Activated naive CD8-positive, alpha-beta T cell treated with anti-CD3 and anti-CD28 coated beads, Interleukin-2, amount 50 U/mL, for 24 hours (primary cell): ENCODE results near the gene FAM185A.
"Not testable (repeated sequence)": the region's sequence is repeated elsewhere in the genome, so short reads cannot be mapped to it uniquely, and the experiment has no call there.

Source experiments
- ATAC-seq: fragments of 150-1000 bp; cut with Tn5 transposase; one replicate; pipeline ENCODE4 v1.10.0; 2021
- DNase-seq: peaks from one replicate; pipeline ENCODE4 v3.0.0; 2021
- H3K27ac Mint-ChIP-seq: one replicate; pipeline ENCODE4 v1.8.0; 2021; ENCODE audit warnings: mild to moderate bottlenecking, mixed read lengths
- H3K27me3 Mint-ChIP-seq: one replicate; pipeline ENCODE4 v1.8.0; 2021; ENCODE audit warnings: mixed read lengths
- H3K36me3 Mint-ChIP-seq: one replicate; pipeline ENCODE4 v1.8.0; 2021; ENCODE audit warnings: low read depth, mixed read lengths
- H3K4me1 Mint-ChIP-seq: one replicate; pipeline ENCODE4 v1.8.0; 2021; ENCODE audit warnings: mixed read lengths
- H3K4me3 Mint-ChIP-seq: one replicate; pipeline ENCODE4 v1.8.0; 2021; ENCODE audit warnings: mild to moderate bottlenecking, moderate library complexity, mixed read lengths
- H3K9me3 Mint-ChIP-seq: one replicate; pipeline ENCODE4 v1.8.0; 2021; ENCODE audit warnings: mixed read lengths

Gene FAM185A

DNA sequence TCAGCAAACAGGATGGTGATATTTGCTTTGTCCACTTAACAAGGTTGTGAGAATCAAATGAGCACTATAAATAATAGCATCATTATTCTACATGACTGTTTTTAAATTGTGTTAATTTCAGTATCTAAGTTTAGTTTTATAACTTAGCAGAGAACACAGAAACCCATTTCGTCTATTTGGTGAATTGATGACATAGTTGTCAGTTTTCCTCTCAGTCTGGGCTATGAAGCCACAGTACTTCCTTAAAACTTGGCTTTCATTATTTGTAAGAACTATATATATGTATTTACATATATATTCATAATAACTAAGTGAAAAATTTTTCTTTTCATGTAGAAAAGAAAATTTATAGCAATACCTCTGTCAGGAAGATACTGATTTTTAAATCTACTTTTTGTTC lies 11.1 kb downstream of the FAM185A start:
- not testable (repeated sequence) for H3K4me3 Mint-ChIP-seq, H3K27ac Mint-ChIP-seq

DNA sequence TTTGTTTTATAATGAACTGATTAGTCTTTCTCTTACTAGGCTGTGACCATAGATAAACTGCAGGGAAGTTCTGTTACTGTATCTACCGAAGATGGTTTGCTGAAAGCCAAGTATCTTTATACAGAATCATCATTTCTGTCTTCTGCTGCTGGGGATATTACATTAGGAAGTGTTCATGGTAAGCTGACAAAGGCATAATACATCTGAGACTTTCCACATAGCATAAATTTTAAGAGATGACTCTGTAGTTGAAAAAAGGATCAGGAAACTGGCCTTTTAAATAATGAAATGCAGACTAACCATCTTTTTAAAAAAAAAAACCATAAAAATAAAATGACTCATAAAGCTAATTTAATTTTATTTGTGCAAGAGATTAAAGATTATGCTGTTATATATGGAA lies 12.4 kb downstream of the FAM185A start:
- DNase-seq, H3K4me3 Mint-ChIP-seq, H3K27me3 Mint-ChIP-seq, H3K36me3 Mint-ChIP-seq, H3K9me3 Mint-ChIP-seq, H3K27ac Mint-ChIP-seq, ATAC-seq, H3K4me1 Mint-ChIP-seq: not testable (repeated sequence)

More for the DNA sequence above, 11.1 kb downstream of the FAM185A start:
- ATAC-seq, H3K27me3 Mint-ChIP-seq, H3K4me1 Mint-ChIP-seq, DNase-seq, H3K36me3 Mint-ChIP-seq, H3K9me3 Mint-ChIP-seq: not testable (repeated sequence)

DNA sequence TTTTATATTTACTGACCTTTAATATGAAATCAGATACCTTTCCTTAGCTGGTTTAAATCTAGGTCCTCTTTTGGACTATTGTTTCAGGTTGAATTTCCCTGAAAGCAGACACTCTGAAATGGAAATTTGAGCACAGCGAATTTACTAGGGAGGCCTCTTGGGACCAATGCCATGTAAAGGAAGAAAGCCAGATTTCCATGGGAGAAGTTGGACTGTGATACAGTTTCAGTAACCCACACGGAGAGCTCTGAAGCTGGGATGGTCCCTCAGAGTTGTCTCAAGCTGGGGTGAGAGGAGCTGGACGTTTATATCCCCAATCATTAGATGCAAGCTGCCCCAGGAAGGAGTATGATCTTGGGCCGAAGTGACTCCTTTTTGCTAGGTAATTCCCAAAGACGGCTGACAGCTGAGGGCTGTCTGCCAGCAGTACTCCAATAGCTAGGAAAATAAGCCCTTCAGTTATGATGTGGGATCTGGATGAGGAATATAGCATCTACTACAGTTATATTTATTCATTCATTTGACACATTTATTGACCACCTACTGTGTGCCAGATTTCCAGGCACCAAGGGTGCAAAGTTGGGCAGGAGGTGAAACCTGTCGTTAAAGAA lies 14.6 kb downstream of the FAM185A start:
- not testable (repeated sequence) for DNase-seq, H3K27me3 Mint-ChIP-seq, ATAC-seq, H3K4me3 Mint-ChIP-seq, H3K27ac Mint-ChIP-seq, H3K4me1 Mint-ChIP-seq, H3K9me3 Mint-ChIP-seq, H3K36me3 Mint-ChIP-seq

GRCh38 chr7:102769657-102770192 lies 20.9 kb downstream of the FAM185A start:
- not testable (repeated sequence) for H3K27me3 Mint-ChIP-seq, H3K36me3 Mint-ChIP-seq, H3K4me3 Mint-ChIP-seq, H3K27ac Mint-ChIP-seq, DNase-seq, H3K4me1 Mint-ChIP-seq, H3K9me3 Mint-ChIP-seq
- ATAC-seq = peak; percentile 78

- H3K9me3 Mint-ChIP-seq, DNase-seq, ATAC-seq, H3K4me1 Mint-ChIP-seq, H3K36me3 Mint-ChIP-seq, H3K4me3 Mint-ChIP-seq, H3K27me3 Mint-ChIP-seq, H3K27ac Mint-ChIP-seq: not testable (repeated sequence)
Measured at GRCh38 chr7:102770467-102770866, 21.7 kb downstream of the FAM185A start.

DNA sequence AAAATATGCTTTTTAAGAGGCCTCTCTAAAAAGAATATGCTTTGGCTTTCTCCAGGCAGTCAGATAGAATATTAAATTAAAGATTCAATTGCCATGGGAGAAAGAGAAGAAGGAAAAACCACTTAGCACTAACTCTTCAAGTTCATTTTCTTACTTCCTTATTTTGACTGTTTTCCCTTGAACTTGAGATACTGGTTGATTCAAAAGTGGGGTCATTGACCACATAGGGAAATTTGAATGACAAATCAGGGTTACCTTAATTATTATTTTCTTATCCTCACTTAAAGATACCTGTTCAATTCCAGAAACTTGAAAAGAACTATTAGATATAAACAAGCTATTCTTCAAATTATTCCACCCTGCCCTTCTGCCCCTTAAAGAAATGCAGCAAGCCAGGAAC lies 27.4 kb downstream of the FAM185A start:
- not testable (repeated sequence) for ATAC-seq, H3K4me1 Mint-ChIP-seq, H3K27ac Mint-ChIP-seq, H3K27me3 Mint-ChIP-seq, H3K4me3 Mint-ChIP-seq, H3K9me3 Mint-ChIP-seq, DNase-seq
- H3K36me3 Mint-ChIP-seq = peaks cover 12% of the 10 kb centered on the region

DNA sequence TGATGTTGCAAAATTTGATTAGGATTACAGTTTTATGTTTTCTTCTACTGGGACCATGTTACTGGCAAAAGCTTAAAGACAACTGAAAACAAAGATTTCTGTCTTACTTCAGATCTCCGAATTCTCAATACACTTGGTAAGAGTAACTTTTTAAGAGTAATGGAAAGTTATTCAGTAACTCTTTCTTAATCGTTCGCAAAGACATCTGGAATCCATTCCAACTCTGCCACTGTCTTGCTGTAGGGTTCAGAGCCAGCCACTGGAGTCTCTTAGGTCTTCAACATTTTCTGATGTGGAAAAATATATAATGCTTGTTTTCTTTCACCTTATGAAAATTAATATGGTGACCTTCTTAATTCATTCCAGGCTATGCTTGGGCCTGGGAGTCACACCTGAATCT lies 29.9 kb downstream of the FAM185A start:
- H3K27ac Mint-ChIP-seq, DNase-seq, H3K27me3 Mint-ChIP-seq, H3K9me3 Mint-ChIP-seq, H3K4me1 Mint-ChIP-seq, H3K4me3 Mint-ChIP-seq, ATAC-seq: not testable (repeated sequence)
- H3K36me3 Mint-ChIP-seq = peaks cover 15% of the 10 kb centered on the region

GRCh38 chr7:102780926-102781325 lies 32.1 kb downstream of the FAM185A start:
- not testable (repeated sequence) for H3K27ac Mint-ChIP-seq, ATAC-seq, H3K9me3 Mint-ChIP-seq, H3K4me3 Mint-ChIP-seq, H3K4me1 Mint-ChIP-seq, DNase-seq, H3K27me3 Mint-ChIP-seq
- peaks cover 15% of the 10 kb centered on the region for H3K36me3 Mint-ChIP-seq

- not testable (repeated sequence) for H3K4me1 Mint-ChIP-seq, H3K9me3 Mint-ChIP-seq, H3K36me3 Mint-ChIP-seq, H3K27me3 Mint-ChIP-seq, ATAC-seq, H3K27ac Mint-ChIP-seq, H3K4me3 Mint-ChIP-seq, DNase-seq
Measured at GRCh38 chr7:102788770-102789169, 40.0 kb downstream of the FAM185A start.

- H3K4me3 Mint-ChIP-seq, H3K9me3 Mint-ChIP-seq, ATAC-seq, H3K27ac Mint-ChIP-seq, H3K4me1 Mint-ChIP-seq, H3K27me3 Mint-ChIP-seq, DNase-seq: not testable (repeated sequence)
- H3K36me3 Mint-ChIP-seq = peaks cover 17% of the 10 kb centered on the region
Measured at GRCh38 chr7:102790364-102791100, 41.7 kb downstream of the FAM185A start.

DNA sequence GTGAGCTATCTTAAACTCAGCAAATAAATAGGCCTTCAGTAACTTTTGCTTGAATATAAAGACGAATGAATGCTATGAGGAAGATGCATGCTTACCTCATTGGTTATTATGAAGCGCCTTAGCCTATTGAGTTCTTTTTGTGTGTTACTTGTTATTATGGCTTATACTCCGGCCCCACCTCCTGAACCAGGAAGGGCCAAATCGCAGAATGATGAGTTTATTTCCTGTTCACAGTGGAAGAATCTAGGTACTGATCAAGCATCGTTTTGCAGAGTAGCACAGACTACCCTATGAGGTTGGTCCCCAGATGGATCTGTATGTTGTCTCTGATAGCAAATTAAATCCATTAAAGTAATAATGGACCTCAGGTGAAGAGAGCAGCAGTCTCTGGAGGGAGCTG lies 42.6 kb downstream of the FAM185A start:
- peaks cover 21% of the 10 kb centered on the region for H3K36me3 Mint-ChIP-seq
- not testable (repeated sequence) for H3K27ac Mint-ChIP-seq

DNA sequence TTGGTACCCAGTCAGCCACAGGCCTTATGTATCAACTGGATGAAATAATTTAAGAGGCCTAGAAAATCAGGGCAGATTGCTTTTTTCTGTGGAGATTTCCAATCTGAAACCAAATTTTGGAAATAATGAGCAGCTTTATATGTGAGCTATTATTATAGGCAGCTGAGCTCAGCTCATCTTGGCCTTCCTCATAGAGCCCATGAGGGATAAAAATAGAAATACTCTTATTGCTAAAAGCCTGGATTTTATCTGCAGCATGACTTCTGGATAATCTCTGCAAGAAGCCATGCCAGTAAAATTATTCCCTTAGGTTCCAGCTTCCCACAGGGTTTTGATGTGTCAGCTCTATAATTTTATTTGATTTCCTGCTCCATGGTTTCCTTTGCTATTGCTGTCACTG lies 43.0 kb downstream of the FAM185A start:
- H3K9me3 Mint-ChIP-seq, H3K4me1 Mint-ChIP-seq, DNase-seq, ATAC-seq, H3K27ac Mint-ChIP-seq, H3K27me3 Mint-ChIP-seq, H3K4me3 Mint-ChIP-seq: not testable (repeated sequence)
- H3K36me3 Mint-ChIP-seq = peaks cover 26% of the 10 kb centered on the region

More for the DNA sequence above, 42.6 kb downstream of the FAM185A start:
- H3K4me1 Mint-ChIP-seq, DNase-seq, ATAC-seq, H3K9me3 Mint-ChIP-seq, H3K27me3 Mint-ChIP-seq, H3K4me3 Mint-ChIP-seq: not testable (repeated sequence)

GRCh38 chr7:102794567-102794966 lies 45.8 kb downstream of the FAM185A start:
- H3K27ac Mint-ChIP-seq, H3K4me3 Mint-ChIP-seq, ATAC-seq, DNase-seq, H3K4me1 Mint-ChIP-seq, H3K9me3 Mint-ChIP-seq, H3K27me3 Mint-ChIP-seq: not testable (repeated sequence)
- peaks cover 28% of the 10 kb centered on the region for H3K36me3 Mint-ChIP-seq

DNA sequence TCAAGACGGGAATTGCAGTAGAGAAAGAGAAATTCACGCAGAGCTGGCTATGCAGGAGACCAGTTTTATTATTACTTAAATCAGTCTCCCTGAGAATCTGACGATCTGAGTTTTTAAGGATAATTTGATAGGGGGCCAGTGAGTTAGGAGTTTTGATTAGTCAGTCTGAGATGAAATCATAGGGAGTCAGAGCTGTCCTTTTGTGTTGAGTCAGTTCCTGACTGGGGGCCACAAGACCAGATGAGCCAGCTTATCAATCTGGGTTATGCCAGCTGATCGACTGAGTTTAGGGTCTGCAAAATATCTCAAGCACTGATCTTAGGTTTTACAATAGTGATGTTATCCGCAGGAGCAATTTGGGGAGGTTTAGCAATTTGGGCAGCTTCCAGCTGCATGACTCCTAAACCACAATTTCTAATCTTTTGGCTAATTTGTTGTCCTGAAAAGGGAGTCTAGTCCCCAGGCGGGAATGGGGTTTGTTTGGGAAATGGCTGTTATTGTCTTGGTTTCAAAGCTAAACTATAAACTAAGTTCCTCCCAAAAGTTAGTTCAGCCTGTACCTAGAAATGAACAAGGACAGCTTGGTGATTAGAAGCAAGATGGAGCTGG lies 47.3 kb downstream of the FAM185A start:
- H3K27me3 Mint-ChIP-seq, H3K27ac Mint-ChIP-seq, ATAC-seq, H3K4me1 Mint-ChIP-seq, DNase-seq, H3K4me3 Mint-ChIP-seq: not testable (repeated sequence)
- Mint-ChIP-seq H3K36me3 (peaks cover 32% of the 10 kb centered on the region), H3K9me3 (peaks cover 20% of the 10 kb centered on the region)

GRCh38 chr7:102806613-102807012 lies 57.8 kb downstream of the FAM185A start:
- Mint-ChIP-seq H3K36me3 (peaks cover 3% of the 10 kb centered on the region), H3K9me3 (peaks cover 10% of the 10 kb centered on the region), H3K27me3 (no peaks in the 10 kb centered on the region), H3K4me1 (no peaks in the 10 kb centered on the region), H3K27ac (no peak overlapping the region), H3K4me3 (no peak overlapping the region)
- DNase-seq (no peak), ATAC-seq (no peak)
